ENCODE data around the gene RIPK1.
A peak's percentile ranks its signal among the peaks of the same experiment; 100 is the strongest.
"Not testable (repeated sequence)": the region's sequence is repeated elsewhere in the genome, so short reads cannot be mapped to it uniquely, and the experiment has no call there.

The RIPK1 gene

GRCh38 chr6:3073382-3073781 is 5.1 kb downstream of the RIPK1 start:
- peaks cover 53 to 67% (median 57%) of the 10 kb centered on the region in 10 experiments for H3K4me1 ChIP-seq
- H3K9ac ChIP-seq: no peak overlapping the region
- H3K27ac ChIP-seq: peak overlapping the region in 5 of 11 experiments; percentile 23 to 67 (median 58); a peak in 8 of 22 replicates
- H3K4me2 ChIP-seq: peak overlapping the region; percentile 13 to 85 (median 71); a peak in 17 of 22 replicates
- peaks cover 17 to 56% (median 32%) of the 10 kb centered on the region in 11 experiments for H3K36me3 ChIP-seq
- H3K9me3 ChIP-seq (replicated peaks in 1 of 11): peaks cover 0 to 14% (median 10%) of the 10 kb centered on the region in 11 experiments; a peak in 10 of 22 replicates
- peaks cover 0 to 87% (median 38%) of the 10 kb centered on the region in 11 experiments; a peak in 13 of 22 replicates for H4K20me1 ChIP-seq
- H3K4me3 ChIP-seq: no peak overlapping the region
- H3K27me3 ChIP-seq: no peaks in the 10 kb centered on the region
- TF ChIP-seq Cebpa-rat (IDR thresholded peaks at IDR 0.05): no peak

- peak overlapping the region in 9 of 11 experiments; percentile 7 to 68 (median 58); a peak in 14 of 22 replicates for H3K27ac ChIP-seq
- no peaks in the 10 kb centered on the region for H3K27me3 ChIP-seq
- H3K4me2 ChIP-seq: peak overlapping the region; percentile 54 to 85 (median 71); a peak in 21 of 22 replicates
- peaks cover 0 to 90% (median 33%) of the 10 kb centered on the region in 11 experiments; a peak in 14 of 22 replicates for H4K20me1 ChIP-seq
- no peak for TF ChIP-seq Cebpa-rat (IDR thresholded peaks at IDR 0.05)
- peaks cover 0 to 14% (median 10%) of the 10 kb centered on the region in 11 experiments; a peak in 10 of 22 replicates for H3K9me3 ChIP-seq (replicated peaks in 1 of 11)
- H3K9ac ChIP-seq: peak overlapping the region in 10 of 11 experiments; percentile 2 to 52 (median 32); a peak in 8 of 22 replicates
- peaks cover 41 to 73% (median 55%) of the 10 kb centered on the region in 11 experiments for H3K36me3 ChIP-seq
- H3K4me1 ChIP-seq: peaks cover 42 to 63% (median 50%) of the 10 kb centered on the region in 10 experiments
- H3K4me3 ChIP-seq: peak overlapping the region in 1 of 10 experiments; percentile 10; a peak in 1 of 20 replicates
These were observed 7.4 kb downstream of the RIPK1 start for GRCh38 chr6:3075772-3076113.

- TF ChIP-seq Cebpa-rat (IDR thresholded peaks at IDR 0.05): no peak
- no peak overlapping the region; a peak in 1 of 22 replicates for H3K9ac ChIP-seq
- H3K27me3 ChIP-seq: no peaks in the 10 kb centered on the region
- peak overlapping the region in 7 of 11 experiments; percentile 23 to 68 (median 58); a peak in 9 of 22 replicates for H3K27ac ChIP-seq
- no peak overlapping the region for H3K4me3 ChIP-seq
- peak overlapping the region in 8 of 11 experiments; percentile 68 to 85 (median 73); a peak in 14 of 22 replicates for H3K4me2 ChIP-seq
- peaks cover 39 to 57% (median 48%) of the 10 kb centered on the region in 10 experiments for H3K4me1 ChIP-seq
- peaks cover 47 to 74% (median 60%) of the 10 kb centered on the region in 11 experiments for H3K36me3 ChIP-seq
- H3K9me3 ChIP-seq (replicated peaks in 1 of 11): peaks cover 0 to 14% (median 10%) of the 10 kb centered on the region in 11 experiments; a peak in 10 of 22 replicates
- H4K20me1 ChIP-seq: peaks cover 0 to 90% (median 29%) of the 10 kb centered on the region in 11 experiments; a peak in 14 of 22 replicates
These were observed 8.0 kb downstream of the RIPK1 start for GRCh38 chr6:3076320-3076719.

- H3K9me3 ChIP-seq (replicated peaks in 1 of 11): peaks cover 0 to 14% (median 10%) of the 10 kb centered on the region in 11 experiments; a peak in 10 of 22 replicates
- peak overlapping the region in 3 of 11 experiments; percentile 6 to 54 (median 17); a peak in 3 of 22 replicates for H3K27ac ChIP-seq
- H3K9ac ChIP-seq: no peak overlapping the region
- no peak for TF ChIP-seq Cebpa-rat (IDR thresholded peaks at IDR 0.05)
- H3K4me1 ChIP-seq: peaks cover 42 to 59% (median 48%) of the 10 kb centered on the region in 10 experiments
- H3K4me2 ChIP-seq: no peak overlapping the region
- H3K27me3 ChIP-seq: no peaks in the 10 kb centered on the region
- H3K36me3 ChIP-seq: peaks cover 57 to 79% (median 69%) of the 10 kb centered on the region in 11 experiments
- H4K20me1 ChIP-seq: peaks cover 0 to 92% (median 23%) of the 10 kb centered on the region in 11 experiments; a peak in 14 of 22 replicates
- H3K4me3 ChIP-seq: no peak overlapping the region
These were observed 9.1 kb downstream of the RIPK1 start for GRCh38 chr6:3077430-3077829.

GRCh38 chr6:3078952-3079351 is 10.7 kb downstream of the RIPK1 start:
- H3K27me3 ChIP-seq, H3K4me3 ChIP-seq, H3K9ac ChIP-seq: not testable (repeated sequence)
- TF ChIP-seq Cebpa-rat (IDR thresholded peaks at IDR 0.05): peak in 4 of 11 experiments; percentile 53 to 87 (median 68); a peak in 5 of 22 replicates
- Histone ChIP-seq H3K4me2 (peak overlapping the region in 7 of 11 experiments; percentile 20 to 59 (median 49); a peak in 10 of 22 replicates), H3K9me3 (replicated peaks in 1 of 11) (peaks cover 0 to 14% (median 10%) of the 10 kb centered on the region in 11 experiments; a peak in 10 of 22 replicates), H3K36me3 (peaks cover 69 to 80% (median 77%) of the 10 kb centered on the region in 11 experiments), H3K4me1 (peaks cover 34 to 49% (median 41%) of the 10 kb centered on the region in 10 experiments), H4K20me1 (peaks cover 0 to 82% (median 20%) of the 10 kb centered on the region in 11 experiments; a peak in 14 of 22 replicates), H3K27ac (peak overlapping the region in 6 of 11 experiments; percentile 6 to 58 (median 51); a peak in 6 of 22 replicates)

- no peaks in the 10 kb centered on the region for H3K27me3 ChIP-seq
- no peak overlapping the region for H3K9ac ChIP-seq
- peaks cover 27 to 42% (median 34%) of the 10 kb centered on the region in 10 experiments for H3K4me1 ChIP-seq
- H3K27ac ChIP-seq: peak overlapping the region in 5 of 11 experiments; percentile 11 to 58 (median 54); a peak in 7 of 22 replicates
- H4K20me1 ChIP-seq: peaks cover 0 to 75% (median 16%) of the 10 kb centered on the region in 11 experiments; a peak in 14 of 22 replicates
- H3K36me3 ChIP-seq: peaks cover 75 to 87% (median 83%) of the 10 kb centered on the region in 11 experiments
- H3K9me3 ChIP-seq (replicated peaks in 1 of 11): peaks cover 0 to 14% (median 10%) of the 10 kb centered on the region in 11 experiments; a peak in 10 of 22 replicates
- peak overlapping the region in 1 of 11 experiments; percentile 59; a peak in 3 of 22 replicates for H3K4me2 ChIP-seq
- H3K4me3 ChIP-seq: no peak overlapping the region
- no peak for TF ChIP-seq Cebpa-rat (IDR thresholded peaks at IDR 0.05)
These were observed 11.4 kb downstream of the RIPK1 start for GRCh38 chr6:3079682-3080081.

GRCh38 chr6:3081960-3082359 is 13.7 kb downstream of the RIPK1 start:
- peak overlapping the region in 2 of 11 experiments; percentile 20 to 42; a peak in 2 of 22 replicates for H3K4me2 ChIP-seq
- H3K4me1 ChIP-seq: peaks cover 10 to 24% (median 18%) of the 10 kb centered on the region in 10 experiments; a peak in 18 of 20 replicates
- H3K4me3 ChIP-seq: no peak overlapping the region
- peaks cover 0 to 14% (median 10%) of the 10 kb centered on the region in 11 experiments; a peak in 10 of 22 replicates for H3K9me3 ChIP-seq (replicated peaks in 1 of 11)
- no peaks in the 10 kb centered on the region for H3K27me3 ChIP-seq
- H3K36me3 ChIP-seq: peaks cover 87 to 100% (median 99%) of the 10 kb centered on the region in 11 experiments
- no peak for TF ChIP-seq Cebpa-rat (IDR thresholded peaks at IDR 0.05)
- peaks cover 0 to 63% (median 0%) of the 10 kb centered on the region in 11 experiments; a peak in 11 of 22 replicates for H4K20me1 ChIP-seq
- 0 out of 22 replicates have a peak overlapping the region, but pooled peaks of 1 of the 11 experiments have one; percentile 6 for H3K27ac ChIP-seq
- H3K9ac ChIP-seq: no peak overlapping the region

GRCh38 chr6:3085074-3085473 is 16.8 kb downstream of the RIPK1 start:
- peaks cover 70 to 100% (median 93%) of the 10 kb centered on the region in 11 experiments for H3K36me3 ChIP-seq
- no peak overlapping the region for H3K9ac ChIP-seq
- no peaks in the 10 kb centered on the region for H3K27me3 ChIP-seq
- no peak overlapping the region for H3K4me2 ChIP-seq
- no peak for TF ChIP-seq Cebpa-rat (IDR thresholded peaks at IDR 0.05)
- H3K27ac ChIP-seq: no peak overlapping the region
- H3K9me3 ChIP-seq (replicated peaks in 1 of 11): no peaks in the 10 kb centered on the region
- H4K20me1 ChIP-seq: peaks cover 0 to 62% (median 4%) of the 10 kb centered on the region in 11 experiments; a peak in 8 of 22 replicates
- no peak overlapping the region for H3K4me3 ChIP-seq
- H3K4me1 ChIP-seq: peaks cover 0 to 24% (median 0%) of the 10 kb centered on the region in 10 experiments; a peak in 6 of 20 replicates
